ENCODE results near the gene CIZ1. TPM values are rescaled to one million over a fixed set of nuclear protein-coding genes. Genes with fewer than 3 reads are reported as not detected.
A peak's percentile ranks its signal among the peaks of the same experiment; 100 is the strongest.

Gene CIZ1
- total RNA-seq, 1 donor from 2014 or later: 33.4 TPM

GRCh38 chr9:128117613-128118471, 73.5 kb downstream of the CIZ1 start:
- peaks cover 3% of the 10 kb centered on the region for H3K27me3 Mint-ChIP-seq (ENCODE audit: insufficient read depth, low read depth)
- peaks cover 10% of the 10 kb centered on the region for H3K36me3 Mint-ChIP-seq
- H3K9me3 Mint-ChIP-seq: no peaks in the 10 kb centered on the region
- H2AFZ ChIP-seq (replicated peaks): peak overlapping the region; percentile 99
- H3K27me3 ChIP-seq: no peaks in the 10 kb centered on the region
- H3F3A ChIP-seq (ENCODE audit: low read depth): peaks cover 7% of the 10 kb centered on the region
- peak overlapping the region; percentile 67 for H3K27ac Mint-ChIP-seq
- H3K4me1 Mint-ChIP-seq: peaks cover 13% of the 10 kb centered on the region
- peaks cover 4% of the 10 kb centered on the region for H3K4me1 ChIP-seq
- peak overlapping the region; percentile 24 for H3K4me3 ChIP-seq
- DNase-seq (ENCODE audit: low spot score): peak; percentile 94
- H3K4me2 ChIP-seq: peak overlapping the region; percentile 63
- no peaks in the 10 kb centered on the region for H4K20me1 ChIP-seq (ENCODE audit: low read depth)
- no peaks in the 10 kb centered on the region for H3K36me3 ChIP-seq
- no peaks in the 10 kb centered on the region for H3K79me2 ChIP-seq (ENCODE audit: low read depth)
- H3K9me3 ChIP-seq (ENCODE audit: low read depth): no peaks in the 10 kb centered on the region
- no peak overlapping the region for H3K27ac ChIP-seq
- peak overlapping the region; percentile 72 for H3K4me3 Mint-ChIP-seq
- no peak overlapping the region for H3K9ac ChIP-seq
- TF ChIP-seq EZH2 (IDR thresholded peaks at IDR 0.05): no peak
- TF ChIP-seq CTCF (IDR thresholded peaks at IDR 0.05): peak; percentile 100
- TF ChIP-seq EZH2phosphoT487 (IDR thresholded peaks at IDR 0.05): no peak

- Histone ChIP-seq H3F3A (ENCODE audit: low read depth) (peaks cover 7% of the 10 kb centered on the region), H4K20me1 (ENCODE audit: low read depth) (no peaks in the 10 kb centered on the region), H3K27me3 (no peaks in the 10 kb centered on the region), H3K9me3 (ENCODE audit: low read depth) (no peaks in the 10 kb centered on the region), H3K27ac (no peak overlapping the region), H3K79me2 (ENCODE audit: low read depth) (no peaks in the 10 kb centered on the region), H3K36me3 (no peaks in the 10 kb centered on the region), H3K9ac (no peak overlapping the region), H3K4me2 (no peak overlapping the region), H2AFZ (replicated peaks) (no peak overlapping the region), H3K4me1 (peaks cover 4% of the 10 kb centered on the region), H3K4me3 (no peak overlapping the region)
- no peaks in the 10 kb centered on the region for H3K9me3 Mint-ChIP-seq
- no peak overlapping the region for H3K4me3 Mint-ChIP-seq
- DNase-seq (ENCODE audit: low spot score): no peak
- no peak for TF ChIP-seq EZH2 (IDR thresholded peaks at IDR 0.05)
- no peak for TF ChIP-seq EZH2phosphoT487 (IDR thresholded peaks at IDR 0.05)
- TF ChIP-seq CTCF (IDR thresholded peaks at IDR 0.05): no peak
- H3K27ac Mint-ChIP-seq: peak overlapping the region; percentile 81
- H3K27me3 Mint-ChIP-seq (ENCODE audit: insufficient read depth, low read depth): peaks cover 3% of the 10 kb centered on the region
- H3K36me3 Mint-ChIP-seq: peaks cover 9% of the 10 kb centered on the region
- H3K4me1 Mint-ChIP-seq: peaks cover 13% of the 10 kb centered on the region
Measured at GRCh38 chr9:128116104-128117083, 75.0 kb downstream of the CIZ1 start.

Other genes starting within 250 kb of the CIZ1 start
- gene EEIG1, start 210.6 kb downstream of the CIZ1 start, total RNA-seq (ENCODE audit: low replicate concordance): 8.8 and 30.8 TPM in 2 replicates
- gene NAIF1, start 124.3 kb downstream of the CIZ1 start, total RNA-seq (ENCODE audit: low replicate concordance): 8.4 and 9.5 TPM in 2 replicates
- 8.5 and 15.7 TPM in 2 replicates for gene SLC25A25, start 123.3 kb downstream of the CIZ1 start, total RNA-seq (ENCODE audit: low replicate concordance)
- 25.7 and 61.2 TPM in 2 replicates for gene PTGES2, start 63.8 kb downstream of the CIZ1 start, total RNA-seq (ENCODE audit: low replicate concordance)
- gene LCN2, start 42.1 kb downstream of the CIZ1 start, total RNA-seq (ENCODE audit: low replicate concordance): not detected in 2 replicates
- 69.4 and 228 TPM in 2 replicates for gene BBLN, start 31.3 kb downstream of the CIZ1 start, total RNA-seq (ENCODE audit: low replicate concordance)
- gene DNM1, start 11.8 kb upstream of the CIZ1 start, total RNA-seq (ENCODE audit: low replicate concordance): 30.1 and 52.7 TPM in 2 replicates
- 25.2 and 37.5 TPM in 2 replicates for gene GOLGA2, start 84.4 kb upstream of the CIZ1 start, total RNA-seq (ENCODE audit: low replicate concordance)
- 15.0 and 21.5 TPM in 2 replicates for gene SWI5, start 84.7 kb upstream of the CIZ1 start, total RNA-seq (ENCODE audit: low replicate concordance)
- gene TRUB2, start 130.9 kb upstream of the CIZ1 start, total RNA-seq (ENCODE audit: low replicate concordance): 8.3 and 9.2 TPM in 2 replicates
- 16.8 and 39.0 TPM in 2 replicates for gene COQ4, start 131.3 kb upstream of the CIZ1 start, total RNA-seq (ENCODE audit: low replicate concordance)
- gene SLC27A4, start 149.0 kb upstream of the CIZ1 start, total RNA-seq (ENCODE audit: low replicate concordance): 4.4 and 8.6 TPM in 2 replicates
- 10.3 and 21.7 TPM in 2 replicates for gene URM1, start 179.8 kb upstream of the CIZ1 start, total RNA-seq (ENCODE audit: low replicate concordance)
- 2.0 TPM in 1 of 2 replicates, not detected in the other for gene CERCAM, start 229.3 kb upstream of the CIZ1 start, total RNA-seq (ENCODE audit: low replicate concordance)

Measured in neural progenitor cell (in vitro differentiated cells).